HG02610 (cell line): ENCODE measurements around the gene PLXNB2.

Experiments
- ATAC-seq: cut with Tn5 transposase; IDR thresholded peaks from one replicate; pipeline ENCODE4 v1.9.1; 2021; ENCODE audit warnings: mild to moderate bottlenecking, moderate library complexity; ENCODE audit not compliant: unreplicated experiment

PLXNB2 gene

DNA sequence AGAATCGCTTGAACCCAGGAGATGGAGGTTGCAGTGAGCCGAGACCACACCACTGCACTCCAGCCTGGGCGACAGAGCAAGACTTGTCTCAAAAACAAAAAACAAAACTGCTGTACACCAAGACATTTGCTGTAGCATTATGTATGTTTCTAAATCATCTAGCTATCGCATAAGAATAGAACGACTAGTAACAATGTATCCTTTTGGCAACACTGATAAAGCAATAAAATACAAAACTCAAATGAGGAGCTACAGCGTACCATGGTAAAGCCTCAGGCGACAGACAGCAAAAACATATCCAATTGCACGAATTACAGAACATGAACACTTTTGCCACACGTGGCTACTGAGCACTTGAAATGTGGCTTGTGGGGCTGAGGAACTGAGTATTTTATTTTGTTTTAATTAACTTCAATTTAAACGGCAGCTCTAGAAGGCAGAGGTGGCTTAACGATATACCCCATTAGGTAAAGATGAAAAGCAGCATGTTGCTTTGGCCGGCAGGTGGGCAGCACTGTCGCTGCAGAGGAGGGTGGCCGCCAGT, 65.0 kb downstream of the PLXNB2 start:
- no peak for ATAC-seq

DNA sequence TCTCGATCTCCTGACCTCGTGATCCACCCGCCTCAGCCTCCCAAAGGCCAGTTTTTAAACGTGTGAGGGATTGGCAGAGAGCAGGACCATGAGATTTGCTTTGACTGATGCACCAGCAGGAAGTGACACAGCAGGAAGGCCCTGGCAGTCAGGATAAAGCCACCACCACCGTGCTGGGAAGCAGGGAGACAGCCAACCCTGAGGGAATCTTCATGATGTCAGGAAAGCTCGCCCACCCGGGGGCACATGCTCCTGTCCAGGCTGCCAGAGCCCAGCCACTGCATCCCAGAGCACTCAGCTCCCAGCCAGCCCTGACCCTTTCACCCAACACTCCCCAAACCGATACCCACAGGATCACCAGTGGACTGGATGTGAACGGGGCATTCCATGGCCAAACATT, 68.7 kb downstream of the PLXNB2 start:
- no peak for ATAC-seq

DNA sequence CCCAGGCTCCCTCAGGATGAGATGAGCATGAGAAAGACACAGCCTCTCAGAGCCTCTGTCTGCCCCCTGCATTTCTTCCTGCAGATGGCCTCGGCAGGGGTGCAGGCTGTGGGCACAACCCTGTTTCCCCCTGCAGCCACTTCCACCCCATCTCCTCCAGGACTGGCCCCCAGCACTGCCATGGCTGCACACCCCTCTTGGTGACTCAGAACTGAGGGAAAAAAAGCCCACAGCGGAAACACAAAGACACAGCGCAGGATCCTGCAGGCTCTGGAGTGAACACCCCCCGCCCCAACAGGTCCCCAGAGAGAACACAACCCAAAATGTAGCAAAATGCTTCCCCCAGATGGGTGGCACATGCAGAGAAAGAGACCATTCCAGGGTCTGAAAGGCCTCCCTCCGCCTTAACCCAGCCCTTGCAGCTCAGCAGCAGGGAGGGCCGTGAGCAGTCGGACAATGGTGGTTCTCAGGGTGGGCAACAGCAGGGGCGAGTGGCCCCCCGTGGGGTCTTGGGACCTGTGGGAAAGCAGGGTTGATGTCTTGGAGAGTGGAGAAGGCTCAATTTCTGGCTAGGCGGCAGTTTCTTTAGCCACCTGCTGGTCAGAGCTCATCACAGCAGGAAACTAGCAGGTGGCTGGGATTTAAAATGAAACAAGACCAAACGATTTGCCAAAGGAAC, 70.6 kb downstream of the PLXNB2 start:
- ATAC-seq, result no peak

DNA sequence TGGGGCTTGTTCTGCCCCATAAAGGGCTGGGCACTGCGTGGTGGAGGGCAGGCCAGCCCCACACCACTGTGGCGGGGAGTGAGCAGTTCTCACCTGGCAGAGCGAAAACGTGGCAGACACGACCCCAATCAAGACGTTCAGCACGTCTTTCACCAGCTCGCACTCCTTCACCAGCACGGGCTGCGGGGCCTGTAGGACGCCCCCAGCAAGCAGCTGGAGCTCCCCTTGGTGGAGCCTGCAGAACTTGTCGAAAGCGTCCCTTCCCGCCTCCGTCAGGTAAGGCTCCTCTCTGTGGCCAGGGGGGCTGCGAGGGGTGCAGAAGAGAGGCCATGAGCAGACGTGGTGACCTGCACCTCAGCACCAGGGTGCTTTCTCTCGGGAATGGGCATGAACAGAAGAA, 74.2 kb downstream of the PLXNB2 start:
- ATAC-seq, result no peak

DNA sequence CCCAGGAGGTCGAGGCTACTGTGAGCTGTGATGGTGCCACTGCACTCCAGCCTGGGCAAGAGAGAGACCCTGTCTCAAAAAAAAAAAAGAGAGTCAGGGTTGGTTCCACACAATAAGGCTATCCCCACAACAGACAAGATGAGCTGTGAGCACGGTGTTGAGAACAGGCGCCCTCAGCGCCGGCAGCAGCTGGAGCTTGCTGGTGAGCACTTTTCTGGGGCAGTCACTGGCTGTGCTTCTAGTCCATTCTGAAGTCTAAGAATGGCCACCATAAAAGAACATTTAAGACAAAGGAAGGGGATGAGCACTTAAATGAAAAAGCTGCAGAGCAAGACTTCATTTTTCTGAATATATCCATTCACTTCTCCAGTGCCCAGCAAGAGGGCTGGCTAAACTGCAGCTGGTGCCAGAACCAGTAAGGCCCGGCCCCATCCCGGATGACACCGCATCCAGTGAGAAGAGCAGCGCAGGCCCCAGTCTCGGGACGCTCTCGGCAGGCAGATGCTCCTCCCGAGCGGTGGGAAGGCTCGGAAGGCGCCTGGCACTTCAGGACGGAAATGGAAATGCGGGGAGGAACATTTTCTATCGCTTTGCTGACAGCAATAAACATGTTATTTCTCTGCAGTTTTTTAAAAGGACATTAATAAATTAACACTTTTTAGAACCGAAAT, 74.8 kb downstream of the PLXNB2 start:
- ATAC-seq, result no peak

DNA sequence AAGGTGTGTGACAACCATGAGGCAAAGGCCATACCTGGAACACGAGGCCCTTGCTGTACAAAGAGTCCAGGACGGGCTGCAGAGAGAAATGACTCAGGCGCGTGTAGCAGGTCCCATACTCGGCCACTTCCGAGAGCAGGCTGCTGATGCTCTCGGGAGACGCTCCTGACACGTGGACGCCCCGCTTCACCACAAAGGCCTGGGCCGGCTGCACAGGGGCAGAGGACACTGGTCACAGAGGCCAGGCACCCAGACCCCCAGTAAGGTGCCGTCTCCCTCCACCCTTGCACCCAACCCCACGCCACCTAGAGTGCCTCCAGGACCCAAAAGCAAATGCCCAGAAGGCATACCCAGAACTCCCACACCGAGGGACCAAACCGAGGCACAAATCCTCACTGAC, 78.1 kb downstream of the PLXNB2 start:
- no peak for ATAC-seq

DNA sequence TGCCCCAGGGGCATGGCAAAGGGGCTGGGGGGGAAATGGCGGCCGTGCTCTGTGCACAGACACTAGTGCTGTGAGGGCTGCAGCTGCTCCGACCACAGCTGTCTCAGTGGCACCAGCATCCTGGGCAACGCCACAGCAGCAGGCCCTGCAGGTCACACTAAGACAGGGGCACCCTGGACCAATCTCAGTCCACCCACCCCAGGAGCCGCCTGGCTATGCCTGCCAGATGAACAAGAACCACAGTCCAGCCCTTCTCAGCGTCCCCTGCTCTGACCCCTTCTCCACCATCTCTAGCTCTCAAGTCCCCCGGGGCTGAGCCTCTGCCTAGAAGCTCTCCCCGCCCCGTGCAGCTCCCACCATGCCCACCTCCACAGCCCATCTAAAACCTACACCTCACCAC, 79.1 kb downstream of the PLXNB2 start:
- ATAC-seq, result no peak

DNA sequence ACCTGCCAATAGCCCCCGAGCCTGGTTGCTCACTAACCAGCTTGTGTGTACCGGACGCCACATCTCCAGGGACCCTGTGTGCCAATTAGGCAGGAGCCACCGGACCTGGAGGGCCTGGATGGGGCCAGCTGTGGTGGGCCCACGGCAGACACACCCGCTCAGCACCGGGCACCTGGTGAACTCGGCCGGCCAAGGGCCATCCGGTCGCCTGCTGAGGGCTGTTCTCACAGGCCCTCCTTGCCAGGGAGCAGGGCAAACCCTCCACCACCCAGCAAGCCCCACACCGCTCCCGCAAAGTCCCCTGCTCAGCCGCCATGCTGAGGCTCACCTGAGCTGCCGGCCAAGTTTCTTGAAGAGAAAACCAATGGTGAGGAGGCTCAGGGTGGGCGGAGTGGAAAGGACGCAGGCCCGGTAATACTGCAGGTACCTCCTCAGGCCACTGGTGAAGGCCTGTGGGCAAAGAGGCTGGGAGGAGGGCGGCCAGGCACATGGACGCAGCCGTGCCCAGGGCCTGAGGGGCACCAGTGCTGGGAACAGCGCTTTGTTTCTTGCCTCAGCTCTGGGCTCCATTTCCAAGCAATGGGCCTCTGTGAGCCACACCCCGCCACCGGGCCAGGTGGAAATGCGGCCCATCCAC, 79.7 kb downstream of the PLXNB2 start:
- ATAC-seq, result no peak

DNA sequence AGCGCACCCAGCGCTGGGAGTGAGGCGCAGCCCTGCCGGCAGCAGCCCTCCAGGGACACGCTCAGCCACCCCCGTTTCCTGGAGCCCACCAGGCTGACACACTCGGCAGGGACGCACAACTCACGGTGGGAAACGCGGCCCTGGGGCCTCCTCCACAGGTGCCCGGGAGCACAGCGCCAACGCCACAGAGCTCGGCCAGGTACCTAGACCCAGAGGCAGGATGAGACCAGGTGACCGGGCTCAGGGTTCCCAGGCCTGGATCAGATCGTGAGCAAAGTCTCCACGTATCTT, 80.6 kb downstream of the PLXNB2 start:
- ATAC-seq, result no peak

DNA sequence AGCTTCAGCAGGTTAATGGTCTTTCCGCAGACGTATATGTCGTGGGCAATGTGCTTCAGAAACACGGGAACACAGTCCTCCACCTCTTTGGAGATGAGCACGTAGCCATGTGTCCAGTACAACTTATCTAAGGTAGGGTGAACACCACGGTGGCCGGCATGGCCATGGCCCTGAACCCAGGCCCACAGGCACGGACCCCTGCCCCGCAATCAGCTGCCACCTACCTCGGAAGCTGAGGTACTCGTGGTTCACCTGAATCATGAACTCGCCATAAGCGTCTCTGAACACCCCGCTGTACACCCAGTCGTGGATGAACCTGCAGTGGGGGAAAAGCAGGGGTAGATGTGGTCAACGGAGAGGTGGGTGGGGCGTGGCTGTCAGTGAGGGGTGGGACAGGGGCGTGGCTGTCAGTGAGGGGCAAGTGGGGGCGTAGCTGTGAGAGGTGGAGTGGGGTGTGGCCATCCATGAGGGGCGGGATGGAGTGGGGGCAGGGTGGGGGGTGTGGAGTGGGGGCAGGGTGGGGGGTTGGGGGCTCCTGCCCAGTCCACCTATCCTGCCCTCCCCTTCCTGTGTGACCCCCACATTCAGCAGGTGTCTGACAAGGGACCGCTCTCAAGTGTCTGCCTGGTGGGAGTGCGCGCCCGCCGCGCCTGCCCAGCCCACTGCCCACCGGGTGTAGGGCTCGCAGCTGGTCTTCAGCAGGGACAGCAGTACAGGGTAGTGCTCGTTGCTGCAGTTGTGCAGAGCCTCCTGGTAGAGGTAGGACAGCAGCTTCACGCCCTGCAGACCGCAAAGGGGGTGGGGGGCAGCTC, 81.2 kb downstream of the PLXNB2 start:
- no peak for ATAC-seq

DNA sequence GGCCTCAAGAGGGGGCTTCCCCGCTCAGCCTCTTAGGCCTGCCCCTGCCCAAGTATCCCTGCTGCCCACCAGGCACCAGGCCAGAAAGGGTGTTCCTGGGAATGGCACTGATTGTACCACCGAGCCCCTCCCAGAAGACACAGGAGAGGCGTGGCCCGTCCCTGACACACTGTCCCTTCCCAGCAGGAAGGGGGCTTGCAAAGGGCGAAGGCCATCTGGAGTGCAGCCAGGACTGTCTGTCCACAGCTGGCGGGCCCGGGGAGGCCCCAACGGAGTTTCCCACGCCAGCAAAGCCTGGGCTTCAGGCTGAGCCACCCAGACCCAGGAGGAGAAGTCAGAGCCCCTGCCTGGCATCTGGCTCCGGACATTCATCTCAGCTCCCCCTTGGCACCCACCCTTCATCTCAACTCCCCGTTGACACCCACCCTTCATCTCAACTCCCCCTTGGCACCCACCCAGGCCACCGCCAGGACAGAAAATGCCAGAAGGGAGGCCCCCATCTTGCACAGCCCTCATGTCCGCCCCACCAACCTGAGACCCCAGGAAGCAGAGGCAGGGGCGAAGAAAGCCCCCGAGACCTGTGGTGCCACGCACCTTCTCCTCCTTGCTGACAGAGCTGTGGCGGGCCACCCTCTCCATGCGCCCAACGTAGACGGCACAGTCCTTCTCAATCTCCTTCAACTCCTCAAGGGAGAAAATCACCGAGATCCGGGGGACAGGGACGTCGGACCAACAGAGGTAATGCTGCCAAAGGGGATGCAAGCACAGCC, 82.1 kb downstream of the PLXNB2 start:
- no peak for ATAC-seq
